HepG2 (cell line): ENCODE data around the gene CNNM2. TPM values are rescaled to one million over a fixed set of nuclear protein-coding genes. Genes with fewer than 3 reads are reported as not detected.

Source experiments
- ATAC-seq: fragments of 200-7000 bp; cut with Tn5 transposase; 3 replicates; pipeline ENCODE4 v1.9.1; 2020; ENCODE audit warnings: mild to moderate bottlenecking, moderate library complexity
- BruUV-seq: library from RNA; stranded (reverse); fragments of 400-500 nt; replicated peaks from 2 replicates; lab custom pipeline; 2021; lab: Mats Ljungman, UMichigan
- CTCF ChIA-PET: fragments of 300-600 bp; formaldehyde crosslinking; extraction: SDS; loops from one replicate; lab custom pipeline; 2021; ENCODE audit warnings: low total read pairs, inconsistent platforms, low intra/inter-chr PET ratio; lab: Yijun Ruan, JAX
- POLR2A ChIA-PET: fragments of 350-600 bp; sonication (Branson Sonifier 250); formaldehyde crosslinking; loops from one replicate; lab custom pipeline; 2020; ENCODE audit warnings: antibody characterized with exemption, inconsistent platforms; lab: Yijun Ruan, JAX
- DNase-seq: peaks from one replicate; pipeline ENCODE4 v3.0.0-alpha.2; 2015; ENCODE audit warnings: low spot score
- FAIRE-seq: peaks from 3 replicates; lab custom pipeline; 2011; peaks lifted over from hg19 to GRCh38; lab: Jason Lieb, UNC
- H2AFZ ChIP-seq: one replicate; pipeline ENCODE4 v1.6.1; 2011; ENCODE audit warnings: low read length, inconsistent platforms
- H3K27ac ChIP-seq: fragments of 300-600 bp; 3 replicates; pipeline ENCODE4 v1.8.0; 2011; ENCODE audit warnings: mixed run types, mild to moderate bottlenecking, mixed read lengths, low read length, inconsistent platforms; ENCODE audit not compliant: insufficient read depth; ENCODE audit errors: extremely low read length
- H3K27me3 ChIP-seq, 2 experiments: fragments of 200-600 bp in 1 of 2; 2 replicates in 1 of 2; 3 replicates in 1 of 2; pipeline versions ENCODE4 v1.6.0 to v1.8.0; 2011; ENCODE audit warnings: low read length in 2 of 2, mild to moderate bottlenecking in 2 of 2, moderate library complexity in 2 of 2, inconsistent platforms in 1 of 2; ENCODE audit not compliant: insufficient read depth in 2 of 2, control insufficient read depth in 1 of 2
- H3K36me3 ChIP-seq, 2 experiments: fragments of 200-600 bp in 1 of 2; replicated peaks in 1 of 2; 2 replicates in 1 of 2; 3 replicates in 1 of 2; pipeline versions ENCODE4 v1.5.1 to v1.8.0; 2011; ENCODE audit warnings: low read length in 2 of 2, inconsistent platforms in 1 of 2; ENCODE audit not compliant: insufficient read depth in 2 of 2, control insufficient read depth in 1 of 2
- H3K4me1 ChIP-seq: 2 replicates; pipeline ENCODE4 v1.5.1; 2012; ENCODE audit warnings: low read length, inconsistent platforms; ENCODE audit not compliant: insufficient read depth
- H3K4me2 ChIP-seq: 2 replicates; pipeline ENCODE4 v1.6.0; 2011; ENCODE audit warnings: low read depth, low read length, inconsistent platforms
- H3K4me3 ChIP-seq, 3 experiments: fragments of 200-600 bp in 1 of 3; sonication (generic), shearing (Covaris generic) in 1 of 3; replicated peaks in 1 of 3; 2 replicates each; pipeline ENCODE4 v1.5.1; 2011 to 2016; ENCODE audit warnings: low read length in 3 of 3, inconsistent platforms in 2 of 3, low read depth in 2 of 3, mild to moderate bottlenecking in 2 of 3, control low read depth in 1 of 3, mixed read lengths in 1 of 3; ENCODE audit not compliant: insufficient read depth in 1 of 3
- H3K79me2 ChIP-seq: one replicate; pipeline ENCODE4 v1.6.1; 2011; ENCODE audit warnings: low read length, inconsistent platforms; ENCODE audit not compliant: insufficient read depth
- H3K9ac ChIP-seq: 2 replicates; pipeline ENCODE4 v1.6.0; 2011; ENCODE audit warnings: mild to moderate bottlenecking, low read depth, low read length, inconsistent platforms; ENCODE audit not compliant: insufficient read depth
- H3K9me3 ChIP-seq: 2 replicates; pipeline ENCODE4 v1.5.1; 2012; ENCODE audit warnings: mild to moderate bottlenecking, low read length
- H4K20me1 ChIP-seq: 2 replicates; pipeline ENCODE4 v1.6.0; 2011; ENCODE audit warnings: inconsistent platforms, mild to moderate bottlenecking, low read length, moderate library complexity; ENCODE audit not compliant: insufficient read depth
- BHLHE40 ChIP-seq: IDR thresholded peaks from 2 replicates; pipeline ENCODE4 v1.6.1; 2011; ENCODE audit warnings: low read length, improper control_type of control experiment
- NCOA2 ChIP-seq: sonication (generic); formaldehyde crosslinking; IDR thresholded peaks from 2 replicates; pipeline ENCODE4 v1.8.0; 2022; ENCODE audit warnings: inconsistent platforms
- NFIC ChIP-seq: IDR thresholded peaks from 2 replicates; pipeline ENCODE4 v1.6.1; 2012; ENCODE audit warnings: mild to moderate bottlenecking, low read length, inconsistent platforms
- NFRKB ChIP-seq: fragments of 450-650 bp; IDR thresholded peaks from 2 replicates; pipeline ENCODE4 v1.6.1; 2017
- RAD21 ChIP-seq: fragments of 450-650 bp; formaldehyde crosslinking; IDR thresholded peaks from 2 replicates; pipeline ENCODE4 v1.5.0; 2020; ENCODE audit warnings: mild to moderate bottlenecking
- REST ChIP-seq, 2 experiments: IDR thresholded peaks; 2 replicates each; pipeline ENCODE4 v1.6.1; 2011 to 2012; ENCODE audit warnings: low read length in 2 of 2, borderline replicate concordance in 1 of 2, low read depth in 1 of 2, mild to moderate bottlenecking in 1 of 2, moderate library complexity in 1 of 2
- ZNF230 ChIP-seq: sonication (generic); formaldehyde crosslinking; IDR thresholded peaks from 2 replicates; pipeline ENCODE4 v1.4.0; 2020; ENCODE audit warnings: mild to moderate bottlenecking, missing genetic modification reagents
- ZNF234 ChIP-seq: sonication (generic); formaldehyde crosslinking; conservative IDR thresholded peaks from 2 replicates; pipeline ENCODE4 v1.5.1; 2020; ENCODE audit warnings: mild to moderate bottlenecking, missing genetic modification reagents
- ZNF282 ChIP-seq: fragments of 450-650 bp; IDR thresholded peaks from 2 replicates; pipeline ENCODE4 v1.6.1; 2018; ENCODE audit not compliant: partially characterized antibody
- in situ Hi-C: cut with HindIII; loops from 2 replicates; pipeline ENCODE4 v1.10.0; 2017; ENCODE audit warnings: low pct_unique_long_range_greater_than_20kb; ENCODE audit not compliant: extremely low pct_ligation_motif_present
- intact Hi-C: fragments of 100-400 bp; cut with micrococcal nuclease; formaldehyde crosslinking; loops from one replicate; pipeline ENCODE4 v1.10.0; 2022; ENCODE audit not compliant: unreplicated experiment
- polyA plus RNA-seq, 8 experiments: library from polyadenylated mRNA; depleted of rRNA in 3 of 8; stranded (reverse) in 7 of 8; unstranded in 1 of 8; fragments of >200 nt; fragmentation: Illumina TruSeq in 4 of 8; extraction: Trizol in 4 of 8; gene quantifications; 2 replicates each; pipeline versions ENCODE4 v1.2.1 to v1.2.3, GENCODE V29; 2011 to 2016; ENCODE audit warnings: low read depth in 4 of 8, missing spikeins in 1 of 8, mixed read lengths in 1 of 8; ENCODE audit not compliant: insufficient read depth in 1 of 8
- total RNA-seq, 5 experiments: library from RNA; depleted of rRNA; stranded (reverse); fragments of >200 nt; fragmentation: Illumina TruSeq; extraction: Trizol; gene quantifications; 2 replicates each; pipeline ENCODE4 v1.2.3, GENCODE V29; 2016; ENCODE audit warnings: low read depth in 1 of 5

The CNNM2 gene
- total and polyA plus RNA-seq, 2 of the 13 experiments (the other 11 are each of a cell fraction or from before 2014, with no cell fraction given), result 7.1 to 9.0 TPM

DNA sequence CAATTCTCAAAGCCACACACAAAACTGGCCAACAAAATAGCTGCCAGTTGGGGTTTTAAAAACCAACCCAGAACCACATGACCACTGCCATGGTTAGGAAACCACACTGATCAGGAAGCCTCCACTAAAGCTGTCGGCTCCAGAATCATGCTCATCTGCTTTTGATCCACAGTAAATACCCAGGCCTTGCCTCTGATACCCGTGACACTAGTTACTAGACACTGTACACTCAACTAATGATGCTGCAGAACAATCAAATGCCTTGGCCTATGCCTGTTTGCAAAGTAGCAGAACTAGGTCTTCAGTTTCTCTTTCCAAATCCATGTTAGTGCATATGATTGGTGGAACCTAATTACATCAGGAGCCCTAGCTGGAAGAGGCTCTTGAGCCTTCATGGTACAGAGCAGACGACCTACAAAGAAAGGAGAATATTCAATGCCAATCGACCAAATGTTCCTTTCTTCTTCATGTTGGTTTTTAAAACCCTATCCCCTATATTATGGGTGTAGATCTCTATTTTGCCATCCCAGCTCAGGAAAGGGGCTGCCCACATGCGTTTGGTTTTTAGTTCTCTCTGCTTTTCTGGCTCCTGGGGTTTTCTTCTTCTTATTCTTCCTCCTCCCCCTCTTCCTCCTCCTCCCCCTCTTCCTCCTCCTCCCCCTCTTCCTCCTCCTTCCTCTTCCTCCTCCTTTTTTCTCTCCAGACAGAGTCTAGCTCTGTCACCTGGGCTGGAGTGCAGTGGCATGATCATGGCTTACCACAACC lies 76.6 kb downstream of the CNNM2 start (continued):
- no peak for TF ChIP-seq REST (IDR thresholded peaks at IDR 0.05; ENCODE audit: borderline replicate concordance in 1 of 2, low read depth in 1 of 2, low read length in 2 of 2)
- TF ChIP-seq ZNF230 (CRISPR knock-in tag), result no peak
- TF ChIP-seq RAD21, result no peak
- no peak for TF ChIP-seq NFRKB

DNA sequence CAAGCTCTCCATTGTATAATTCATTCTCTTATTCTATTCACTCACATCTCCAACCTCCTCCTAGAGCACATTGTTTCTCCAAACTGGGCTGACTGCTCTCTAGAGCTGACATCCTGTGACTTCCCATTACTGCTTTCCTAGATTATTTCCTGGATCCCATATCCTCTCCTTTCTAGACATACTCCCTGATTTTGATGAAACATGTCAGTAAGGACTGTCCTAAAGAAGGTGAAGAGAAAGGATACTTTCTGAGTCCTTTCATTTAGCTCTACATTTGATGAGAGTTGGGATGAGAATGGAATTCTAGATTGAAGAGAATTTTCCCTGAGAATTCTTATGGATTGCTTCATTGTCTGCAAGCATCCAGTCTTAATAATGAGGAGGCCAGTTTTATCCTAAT lies 78.8 kb downstream of the CNNM2 start:
- intact Hi-C loops (no loop called here), in situ Hi-C loops (no loop called here)
- H3K79me2 ChIP-seq, result no peaks in the 10 kb centered on the region
- DNase-seq, result no peak
- no peak overlapping the region for H3K27ac ChIP-seq
- no peaks in the 10 kb centered on the region for H4K20me1 ChIP-seq
- H2AFZ ChIP-seq, result no peak overlapping the region
- H3K27me3 ChIP-seq, result no peaks in the 10 kb centered on the region
- H3K9me3 ChIP-seq, result no peaks in the 10 kb centered on the region
- POLR2A ChIA-PET, result no interaction called here
- no peak overlapping the region for H3K9ac ChIP-seq
- H3K4me2 ChIP-seq, result no peak overlapping the region
- H3K4me3 ChIP-seq, result no peak overlapping the region
- BruUV-seq, result no TSS peak
- FAIRE-seq, result no peak
- H3K36me3 ChIP-seq, result no peaks in the 10 kb centered on the region
- peaks cover 27% of the 10 kb centered on the region for H3K4me1 ChIP-seq
- CTCF ChIA-PET, result no interaction called here
- ATAC-seq, result no peak
- TF ChIP-seq BHLHE40 (no peak), ZNF234 (no peak), NCOA2 (no peak), NFIC (no peak), ZNF282 (no peak)
